NB4 (cell line): ENCODE measurements around the gene CT45A7.
A peak's percentile ranks its signal among the peaks of the same experiment; 100 is the strongest.
"Not testable (repeated sequence)": the region's sequence is repeated elsewhere in the genome, so short reads cannot be mapped to it uniquely, and the experiment has no call there.

Experiments used
- DNase-seq: peaks from one replicate; pipeline ENCODE4 v3.0.0; 2010; ENCODE audit warnings: low read depth
- H3K4me3 ChIP-seq: one replicate; pipeline ENCODE4 v1.5.1; 2011; ENCODE audit warnings: mild to moderate bottlenecking, low read depth, low read length, moderate library complexity

The CT45A7 gene

GRCh38 chrX:135837180-135837579 lies at the start of gene CT45A7:
Gene CT45A7 (minus strand): TSS chrX:135837280. CDS start chrX:135833533, 3,747 bp downstream.
- H3K4me3 ChIP-seq, DNase-seq: not testable (repeated sequence)

GRCh38 chrX:135882741-135883140 lies 45.7 kb upstream of the CT45A7 start:
- DNase-seq: peak; percentile 0
- not testable (repeated sequence) for H3K4me3 ChIP-seq

GRCh38 chrX:135871712-135872111 lies 34.6 kb upstream of the CT45A7 start, which contains the start of gene CT45A9:
Gene CT45A9 (minus strand): TSS chrX:135871812. CDS start chrX:135868061, 3,751 bp downstream.
- not testable (repeated sequence) for DNase-seq, H3K4me3 ChIP-seq

GRCh38 chrX:135854438-135854837 lies 17.4 kb upstream of the CT45A7 start, which contains the start of gene CT45A8:
Gene CT45A8 (minus strand): TSS chrX:135854538. CDS start chrX:135850783, 3,755 bp downstream.
- H3K4me3 ChIP-seq, DNase-seq: not testable (repeated sequence)

- not testable (repeated sequence) for H3K4me3 ChIP-seq, DNase-seq
Measured at GRCh38 chrX:135819912-135820311, 17.2 kb downstream of the CT45A7 start, which contains the start of gene CT45A2. Gene CT45A2 (minus strand): TSS chrX:135820012. CDS start chrX:135816265, 3,747 bp downstream.

GRCh38 chrX:135802687-135803086 lies 34.4 kb downstream of the CT45A7 start, which contains the start of gene CT45A6:
Gene CT45A6 (minus strand): TSS chrX:135802787. CDS start chrX:135798993, 3,794 bp downstream.
- DNase-seq, H3K4me3 ChIP-seq: not testable (repeated sequence)

- H3K4me3 ChIP-seq, DNase-seq: not testable (repeated sequence)
Measured at GRCh38 chrX:135785403-135785802, 51.7 kb downstream of the CT45A7 start, which contains the start of gene CT45A5. Gene CT45A5 (minus strand): TSS chrX:135785503. CDS start chrX:135781729, 3,774 bp downstream.
